Measurements from ENCODE around the gene HADH. TPM values are rescaled to one million over a fixed set of nuclear protein-coding genes. Genes with fewer than 3 reads are reported as not detected.
A peak's percentile ranks its signal among the peaks of the same experiment; 100 is the strongest.
"Not testable (repeated sequence)": the region's sequence is repeated elsewhere in the genome, so short reads cannot be mapped to it uniquely, and the experiment has no call there.

HADH gene
- total RNA-seq, 1 experiment from 2014 or later, result 13.0 TPM

- no peaks in the 10 kb centered on the region for H3K9me3 ChIP-seq (replicated peaks)
- H3K27me3 ChIP-seq (replicated peaks), result no peaks in the 10 kb centered on the region
- DNase-seq (ENCODE audit: low read depth in 1 of 2, low spot score in 2 of 2), result no peak
Observed at GRCh38 chr4:108048997-108049396, 59.3 kb downstream of the HADH start.

GRCh38 chr4:108049406-108049805 is 59.7 kb downstream of the HADH start:
- no peak overlapping the region for H3K27ac ChIP-seq
- no peaks in the 10 kb centered on the region for H3K9me3 ChIP-seq (replicated peaks)
- no peak overlapping the region for H3K4me3 ChIP-seq
- H3K36me3 ChIP-seq, result peaks cover 50% of the 10 kb centered on the region
- no peaks in the 10 kb centered on the region for H3K4me1 ChIP-seq (replicated peaks)
- H3K27me3 ChIP-seq (replicated peaks), result no peaks in the 10 kb centered on the region
- no peak for DNase-seq (ENCODE audit: low read depth in 1 of 2, low spot score in 2 of 2)

More at GRCh38 chr4:108048997-108049396, 59.3 kb downstream of the HADH start:
- Histone ChIP-seq H3K36me3 (peaks cover 46% of the 10 kb centered on the region), H3K27ac (no peak overlapping the region), H3K4me3 (no peak overlapping the region), H3K4me1 (replicated peaks) (no peaks in the 10 kb centered on the region)

GRCh38 chr4:108050166-108051111 is 60.8 kb downstream of the HADH start:
- DNase-seq (ENCODE audit: low read depth in 1 of 2, low spot score in 2 of 2); H3K27me3 ChIP-seq (replicated peaks); H3K4me3 ChIP-seq; H3K9me3 ChIP-seq (replicated peaks); H3K4me1 ChIP-seq (replicated peaks); H3K27ac ChIP-seq: not testable (repeated sequence)
- H3K36me3 ChIP-seq, result peaks cover 50% of the 10 kb centered on the region

- DNase-seq (ENCODE audit: low read depth in 1 of 2, low spot score in 2 of 2), result no peak
- Histone ChIP-seq H3K27ac (no peak overlapping the region), H3K9me3 (replicated peaks) (no peaks in the 10 kb centered on the region), H3K36me3 (peaks cover 50% of the 10 kb centered on the region), H3K27me3 (replicated peaks) (no peaks in the 10 kb centered on the region), H3K4me1 (replicated peaks) (no peaks in the 10 kb centered on the region), H3K4me3 (no peak overlapping the region)
Observed at GRCh38 chr4:108051343-108051742, 61.7 kb downstream of the HADH start.

DNA sequence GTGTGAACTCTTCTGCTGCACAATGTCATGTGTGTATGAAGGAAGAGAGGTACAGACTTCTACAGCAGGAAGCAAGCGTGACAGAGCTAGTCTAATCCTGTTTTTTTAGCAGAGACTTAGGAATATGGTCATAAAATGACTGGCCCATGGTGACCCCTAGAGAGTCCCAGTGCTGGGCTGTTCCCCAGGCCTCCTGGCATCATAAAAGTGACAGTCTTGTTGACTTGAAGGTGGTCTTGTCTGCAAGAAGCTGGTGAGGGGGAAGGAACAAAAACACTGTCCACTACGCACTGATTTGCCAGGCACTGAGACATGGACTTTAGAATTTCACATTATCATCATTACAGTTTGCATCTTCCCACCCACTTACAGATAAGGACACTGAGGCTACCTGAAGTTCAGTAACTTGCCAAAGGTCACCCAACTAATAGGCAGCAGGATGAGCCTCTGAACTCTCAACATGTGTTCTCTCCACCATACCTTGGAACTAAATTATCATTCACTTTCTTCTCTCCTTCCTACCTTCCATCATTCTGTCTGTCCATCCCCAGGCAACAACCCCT is 63.0 kb downstream of the HADH start:
- no peak for DNase-seq (ENCODE audit: low read depth in 1 of 2, low spot score in 2 of 2)
- H3K36me3 ChIP-seq, result peaks cover 39% of the 10 kb centered on the region
- no peak overlapping the region for H3K27ac ChIP-seq
- no peaks in the 10 kb centered on the region for H3K4me1 ChIP-seq (replicated peaks)
- no peaks in the 10 kb centered on the region for H3K27me3 ChIP-seq (replicated peaks)
- no peak overlapping the region for H3K4me3 ChIP-seq
- no peaks in the 10 kb centered on the region for H3K9me3 ChIP-seq (replicated peaks)

DNA sequence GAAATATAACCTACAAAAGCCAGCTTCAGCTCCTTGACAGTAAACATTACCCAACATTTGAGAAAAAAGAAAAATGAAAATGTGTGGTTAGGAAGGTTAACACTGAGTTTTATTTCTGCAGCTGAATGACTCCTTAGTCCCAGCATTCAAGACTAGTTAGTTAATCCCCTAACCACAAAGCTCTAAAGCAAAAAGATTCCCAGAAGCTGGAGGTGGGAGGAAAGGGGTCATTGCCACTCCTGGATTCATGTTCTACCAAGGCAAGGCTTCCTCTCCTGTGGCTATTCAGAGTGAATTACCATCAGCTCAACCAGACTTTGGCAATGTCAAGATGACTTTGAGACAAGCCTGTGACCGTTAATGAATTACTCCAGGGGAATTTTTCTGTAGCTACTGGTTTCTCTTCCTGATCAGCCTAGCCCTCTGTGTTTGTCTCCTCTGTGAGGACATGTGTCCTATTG is 63.6 kb downstream of the HADH start:
- Histone ChIP-seq H3K27me3 (replicated peaks) (no peaks in the 10 kb centered on the region), H3K4me3 (no peak overlapping the region), H3K27ac (no peak overlapping the region), H3K9me3 (replicated peaks) (no peaks in the 10 kb centered on the region), H3K36me3 (peaks cover 32% of the 10 kb centered on the region), H3K4me1 (replicated peaks) (peaks cover 1% of the 10 kb centered on the region)
- DNase-seq (ENCODE audit: low read depth in 1 of 2, low spot score in 2 of 2), result no peak

DNA sequence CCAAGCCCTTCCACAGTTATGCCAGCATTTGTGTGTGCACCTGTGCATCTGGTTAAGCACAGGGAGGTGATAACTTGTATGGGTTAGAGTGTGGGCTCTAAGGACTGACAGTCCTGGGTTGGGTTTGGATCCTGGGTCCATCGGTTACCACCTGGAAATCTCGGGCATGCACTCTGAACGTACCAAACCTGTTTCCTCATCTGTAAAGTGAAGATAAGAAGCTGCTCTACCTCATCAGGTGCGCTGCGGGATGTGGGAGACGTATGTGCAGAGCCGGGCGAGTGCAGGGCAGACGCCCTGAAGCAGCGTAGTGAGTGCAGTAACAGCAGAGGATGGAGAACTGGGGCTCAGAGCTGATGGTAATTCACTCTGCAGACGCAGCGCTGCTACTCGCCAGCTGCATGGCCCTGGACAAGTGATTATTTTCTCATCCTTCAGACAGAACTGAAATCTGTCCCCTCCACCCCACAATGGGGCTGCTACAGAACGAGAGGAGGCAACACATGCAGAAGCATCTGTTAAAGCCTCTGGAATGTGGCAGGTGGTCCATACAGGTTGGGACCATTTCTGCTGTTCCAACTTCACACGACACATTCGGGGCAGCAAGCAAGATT is 64.4 kb downstream of the HADH start:
- H3K4me1 ChIP-seq (replicated peaks), result peaks cover 10% of the 10 kb centered on the region
- H3K27ac ChIP-seq, result no peak overlapping the region
- no peaks in the 10 kb centered on the region for H3K27me3 ChIP-seq (replicated peaks)
- peaks cover 25% of the 10 kb centered on the region for H3K36me3 ChIP-seq
- DNase-seq (ENCODE audit: low read depth in 1 of 2, low spot score in 2 of 2), result no peak
- no peak overlapping the region for H3K4me3 ChIP-seq
- no peaks in the 10 kb centered on the region for H3K9me3 ChIP-seq (replicated peaks)

DNA sequence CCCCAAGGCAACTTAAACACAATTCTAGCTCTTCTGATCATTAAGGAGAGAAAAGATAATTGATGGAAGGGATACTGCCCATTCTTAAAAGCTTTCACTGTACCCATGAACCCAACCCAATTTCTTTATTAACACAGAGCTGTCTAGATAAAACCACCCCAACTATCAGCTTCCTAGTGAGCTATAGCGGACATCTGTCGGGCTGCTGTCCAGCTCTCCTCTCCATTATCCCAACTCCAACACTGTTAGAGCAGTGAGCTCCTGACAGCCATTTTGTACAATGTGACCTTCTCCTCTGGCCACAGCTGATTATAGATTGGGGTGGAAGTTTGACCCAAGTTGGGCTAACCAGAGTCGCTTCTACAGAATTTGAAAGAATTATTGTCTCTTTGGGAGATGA is 66.1 kb downstream of the HADH start:
- no peak for DNase-seq (ENCODE audit: low read depth in 1 of 2, low spot score in 2 of 2)
- H3K4me1 ChIP-seq (replicated peaks), result peaks cover 26% of the 10 kb centered on the region
- peaks cover 28% of the 10 kb centered on the region for H3K36me3 ChIP-seq
- H3K4me3 ChIP-seq, result no peak overlapping the region
- no peaks in the 10 kb centered on the region for H3K27me3 ChIP-seq (replicated peaks)
- no peaks in the 10 kb centered on the region for H3K9me3 ChIP-seq (replicated peaks)
- H3K27ac ChIP-seq, result no peak overlapping the region

- DNase-seq (ENCODE audit: low read depth in 1 of 2, low spot score in 2 of 2), result no peak
- H3K27ac ChIP-seq, result no peak overlapping the region
- no peak overlapping the region for H3K4me3 ChIP-seq
- peaks cover 27% of the 10 kb centered on the region for H3K36me3 ChIP-seq
- H3K4me1 ChIP-seq (replicated peaks), result peaks cover 32% of the 10 kb centered on the region
- no peaks in the 10 kb centered on the region for H3K27me3 ChIP-seq (replicated peaks)
- no peaks in the 10 kb centered on the region for H3K9me3 ChIP-seq (replicated peaks)
Observed at GRCh38 chr4:108056418-108056817, 66.7 kb downstream of the HADH start.

DNA sequence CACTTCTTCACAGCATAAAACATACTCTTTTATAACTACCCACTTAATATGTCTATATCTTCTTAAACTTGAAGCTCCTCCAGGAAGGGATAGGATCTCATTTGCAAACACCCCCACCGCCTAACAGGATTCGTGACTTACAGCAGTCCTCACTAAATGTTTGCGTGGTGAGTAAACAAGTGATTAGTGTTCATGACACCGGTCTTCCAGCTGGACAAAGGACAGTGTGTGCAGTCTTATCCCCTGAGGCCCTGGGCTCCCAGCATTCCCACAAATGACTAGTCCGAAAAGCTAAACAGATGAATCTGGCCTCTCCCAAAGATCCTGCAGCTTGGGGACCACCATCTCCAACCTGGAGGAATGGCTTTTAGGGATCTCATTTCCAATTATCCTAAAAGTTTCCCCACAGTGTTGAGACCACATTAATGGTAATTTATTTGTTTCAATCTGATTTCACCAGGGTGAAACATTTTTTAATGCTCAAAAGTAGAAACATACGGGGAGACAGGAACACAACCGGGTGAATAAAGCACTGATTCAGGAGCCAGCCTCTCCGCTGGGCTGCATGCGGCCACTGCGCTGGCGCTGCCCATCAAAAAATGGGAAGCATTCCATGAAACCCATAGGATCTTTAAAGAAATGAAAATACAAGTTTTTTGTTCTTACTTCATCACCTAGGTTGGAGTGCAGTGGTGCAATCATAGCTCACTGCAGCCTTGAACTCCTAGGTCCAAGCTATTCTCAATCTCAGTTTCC is 69.2 kb downstream of the HADH start:
- Histone ChIP-seq H3K27ac (peak overlapping the region; percentile 67), H3K9me3 (replicated peaks) (no peaks in the 10 kb centered on the region), H3K4me1 (replicated peaks) (peaks cover 37% of the 10 kb centered on the region), H3K36me3 (peaks cover 15% of the 10 kb centered on the region), H3K27me3 (replicated peaks) (no peaks in the 10 kb centered on the region), H3K4me3 (no peak overlapping the region)
- peak; percentile 79 to 90 for DNase-seq (ENCODE audit: low read depth in 1 of 2, low spot score in 2 of 2)

DNA sequence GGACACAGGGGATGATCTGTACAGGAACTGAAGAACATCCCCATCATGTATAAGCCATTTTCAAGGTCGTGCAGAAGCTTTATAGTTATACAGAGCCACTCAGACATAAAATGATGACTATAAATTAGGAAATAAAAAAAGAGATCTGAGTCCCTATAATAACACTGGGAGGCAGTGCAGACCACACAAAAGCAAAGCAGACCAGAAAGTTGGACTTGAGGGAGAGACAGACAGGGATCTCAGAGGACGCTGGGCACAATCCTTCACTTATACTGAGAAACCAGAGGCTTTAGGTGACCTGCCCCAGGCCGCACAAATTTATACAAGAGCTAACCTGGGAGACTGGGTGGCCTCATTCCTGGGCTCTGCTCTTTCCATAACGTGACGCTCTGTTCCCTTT is 70.5 kb downstream of the HADH start:
- no peaks in the 10 kb centered on the region for H3K9me3 ChIP-seq (replicated peaks)
- peak overlapping the region; percentile 67 for H3K27ac ChIP-seq
- peaks cover 37% of the 10 kb centered on the region for H3K4me1 ChIP-seq (replicated peaks)
- peaks cover 16% of the 10 kb centered on the region; the same call in 1 of the 2 replicates for H3K36me3 ChIP-seq
- DNase-seq (ENCODE audit: low read depth in 1 of 2, low spot score in 2 of 2), result peak; percentile 65 to 69
- H3K27me3 ChIP-seq (replicated peaks), result no peaks in the 10 kb centered on the region
- H3K4me3 ChIP-seq, result no peak overlapping the region

DNA sequence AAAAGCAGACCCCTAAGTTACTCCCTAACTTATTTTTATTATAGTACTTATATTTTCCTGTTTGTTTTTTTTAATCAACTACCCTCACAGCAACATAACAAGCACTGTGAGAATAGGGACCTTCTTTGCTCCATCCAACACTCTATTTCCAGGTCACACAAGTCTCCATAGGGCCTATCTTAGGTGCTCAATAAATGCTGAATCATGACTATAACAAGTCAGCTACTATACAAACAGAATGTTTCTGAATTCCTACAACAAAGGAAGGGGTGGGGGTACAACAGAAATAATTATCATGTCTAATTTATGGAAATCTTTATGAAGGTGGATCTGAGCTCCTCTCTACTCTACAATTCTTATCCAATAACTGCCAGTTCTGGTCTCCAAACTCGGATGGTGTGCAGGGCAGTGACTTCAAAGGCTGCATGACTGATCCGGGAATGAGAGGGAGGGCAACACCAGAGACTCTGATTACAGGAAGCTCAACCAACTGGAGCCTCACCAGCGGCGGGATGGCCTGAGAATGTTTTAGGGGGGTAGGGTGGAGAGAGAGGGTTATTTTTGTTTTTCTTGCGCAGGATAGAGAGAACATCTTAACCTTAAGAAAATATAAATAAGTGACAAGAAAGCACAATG is 71.1 kb downstream of the HADH start:
- Histone ChIP-seq H3K27me3 (replicated peaks) (no peaks in the 10 kb centered on the region), H3K27ac (peak overlapping the region; percentile 67), H3K4me1 (replicated peaks) (peaks cover 37% of the 10 kb centered on the region), H3K4me3 (no peak overlapping the region), H3K9me3 (replicated peaks) (no peaks in the 10 kb centered on the region), H3K36me3 (peaks cover 16% of the 10 kb centered on the region; the same call in 1 of the 2 replicates)
- peak; percentile 62 to 70 for DNase-seq (ENCODE audit: low read depth in 1 of 2, low spot score in 2 of 2)

- Histone ChIP-seq H3K27me3 (replicated peaks) (no peaks in the 10 kb centered on the region), H3K4me1 (replicated peaks) (peaks cover 6% of the 10 kb centered on the region; the same call in 1 of the 2 replicates), H3K27ac (no peak overlapping the region), H3K9me3 (replicated peaks) (no peaks in the 10 kb centered on the region), H3K36me3 (peaks cover 44% of the 10 kb centered on the region), H3K4me3 (no peak overlapping the region)
- DNase-seq (ENCODE audit: low read depth in 1 of 2, low spot score in 2 of 2), result no peak
Observed at GRCh38 chr4:108068442-108068841, 78.8 kb downstream of the HADH start.

Measured in SJSA1 (cell line).